Hepatocyte (in vitro differentiated cells): ENCODE data around the gene EPHA6. TPM values are rescaled to one million over a fixed set of nuclear protein-coding genes. Genes with fewer than 3 reads are reported as not detected.
"Not testable (repeated sequence)": the region's sequence is repeated elsewhere in the genome, so short reads cannot be mapped to it uniquely, and the experiment has no call there.

Experiments used
- DNase-seq: peaks from one replicate; pipeline ENCODE4 v3.0.0-alpha.2; 2016; ENCODE audit warnings: low spot score
- H2AFZ ChIP-seq: fragments of 200-600 bp; sonication (generic); 2 replicates; pipeline ENCODE4 v1.6.0; 2016; ENCODE audit warnings: antibody characterized with exemption, mild to moderate bottlenecking
- H3K27ac ChIP-seq: fragments of 200-600 bp; sonication (generic); 2 replicates; pipeline ENCODE4 v1.5.1; 2016; ENCODE audit warnings: mild to moderate bottlenecking
- H3K27me3 ChIP-seq: fragments of 200-600 bp; sonication (generic); 2 replicates; pipeline ENCODE4 v1.6.1; 2016
- H3K36me3 ChIP-seq: fragments of 200-600 bp; sonication (generic); replicated peaks from 2 replicates; pipeline ENCODE4 v1.5.1; 2016; ENCODE audit warnings: low read depth; ENCODE audit not compliant: insufficient read depth
- H3K4me1 ChIP-seq: fragments of 200-600 bp; sonication (generic); 2 replicates; pipeline ENCODE4 v1.5.1; 2016; ENCODE audit warnings: mild to moderate bottlenecking, moderate library complexity; ENCODE audit not compliant: insufficient read depth
- H3K4me2 ChIP-seq: fragments of 200-600 bp; sonication (generic); 2 replicates; pipeline ENCODE4 v1.6.0; 2016
- H3K4me3 ChIP-seq: fragments of 200-600 bp; sonication (generic); 2 replicates; pipeline ENCODE4 v1.5.1; 2016; ENCODE audit warnings: mild to moderate bottlenecking
- H3K79me2 ChIP-seq: fragments of 200-600 bp; sonication (generic); 2 replicates; pipeline ENCODE4 v1.6.0; 2017; ENCODE audit warnings: mild to moderate bottlenecking
- H3K9me2 ChIP-seq: fragments of 200-600 bp; sonication (generic); replicated peaks from 2 replicates; pipeline ENCODE4 v1.6.0; 2017; ENCODE audit warnings: mild to moderate bottlenecking; ENCODE audit not compliant: insufficient read depth
- H3K9me3 ChIP-seq: fragments of 200-600 bp; sonication (generic); 2 replicates; pipeline ENCODE4 v1.5.1; 2016; ENCODE audit warnings: low read depth, mild to moderate bottlenecking
- H4K20me1 ChIP-seq: fragments of 200-600 bp; sonication (generic); 2 replicates; pipeline ENCODE4 v1.6.0; 2016; ENCODE audit warnings: mild to moderate bottlenecking; ENCODE audit not compliant: insufficient read depth, poor library complexity, severe bottlenecking
- EZH2 ChIP-seq: fragments of 200-600 bp; sonication (generic); IDR thresholded peaks from 2 replicates; pipeline ENCODE4 v1.6.1; 2016; ENCODE audit warnings: antibody characterized with exemption, mild to moderate bottlenecking, borderline replicate concordance
- EZH2phosphoT487 ChIP-seq: fragments of 200-600 bp; sonication (generic); IDR thresholded peaks from one replicate; pipeline ENCODE4 v1.6.1; 2018; ENCODE audit warnings: antibody characterized with exemption, mild to moderate bottlenecking, low read depth, moderate library complexity; ENCODE audit not compliant: unreplicated experiment, severe bottlenecking
- whole genome bisulfite sequencing: methylation state at CpG from one replicate; pipeline ENCODE4 v1.1.6; 2016; ENCODE audit warnings: low lambda C conversion rate; ENCODE audit errors: missing lambda C conversion rate; 5-methylcytosine and 5-hydroxymethylcytosine counted together
- polyA plus RNA-seq: library from polyadenylated mRNA; unstranded; fragments of >200 nt; fragmentation: Nextera tagmentation; extraction: Ambion mirVana; gene quantifications from 2 replicates; pipeline ENCODE4 v1.2.1, GENCODE V29; 2016
- total RNA-seq: library from RNA; depleted of rRNA; stranded (reverse); fragments of >200 nt; gene quantifications from 2 replicates; pipeline ENCODE4 v1.2.3, GENCODE V29; 2014
- TF ChIP-seq, protein P1 (sequence below): fragments of 200-600 bp; sonication (generic); IDR thresholded peaks from 2 replicates; pipeline ENCODE4 v1.5.1; 2016; ENCODE audit warnings: antibody characterized with exemption, mild to moderate bottlenecking; ENCODE audit not compliant: poor library complexity

Gene EPHA6
- total and polyA plus RNA-seq, 2 experiments from 2014 or later: 3.4 to 16.7 TPM

DNA sequence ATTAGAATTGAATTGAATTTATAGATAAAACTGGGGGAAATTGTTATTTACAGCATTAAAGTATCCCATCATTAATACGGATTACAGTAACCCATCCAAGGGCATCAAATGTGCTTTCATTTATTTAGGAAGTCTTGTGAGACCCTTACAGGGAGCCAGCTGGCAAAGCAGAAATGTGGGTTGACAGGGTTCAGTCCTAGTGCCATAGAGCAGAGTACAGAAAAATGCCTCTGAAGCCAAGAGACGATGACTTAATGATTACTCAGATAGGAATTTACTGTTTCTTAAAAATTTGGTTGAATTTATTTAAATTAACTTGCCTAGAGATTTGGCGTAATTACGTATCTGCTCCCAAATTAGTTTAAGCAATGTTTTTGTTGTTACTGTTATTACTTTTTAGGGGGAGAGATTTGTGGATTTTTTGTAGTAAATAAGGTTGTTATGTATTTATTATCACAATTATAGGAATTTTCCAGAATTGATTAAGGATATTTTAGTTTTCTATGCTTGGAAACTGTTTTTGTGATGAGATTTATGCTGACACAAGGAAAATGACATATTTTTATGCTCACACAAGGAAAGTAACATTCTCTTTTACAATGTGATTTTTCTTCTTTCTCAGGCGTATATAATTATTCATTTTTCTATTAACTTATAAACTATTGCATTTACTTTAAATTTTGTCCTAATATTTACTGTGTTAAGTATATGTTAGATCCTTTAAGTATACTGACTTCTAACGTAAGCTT lies 152.0 kb downstream of the EPHA6 start:
- Histone ChIP-seq H3K9me3 (no peaks in the 10 kb centered on the region), H3K9me2 (no peaks in the 10 kb centered on the region), H3K27me3 (no peaks in the 10 kb centered on the region), H4K20me1 (no peaks in the 10 kb centered on the region), H3K36me3 (no peaks in the 10 kb centered on the region), H2AFZ (no peak overlapping the region), H3K27ac (no peak overlapping the region), H3K4me2 (no peak overlapping the region), H3K4me1 (no peaks in the 10 kb centered on the region), H3K4me3 (no peak overlapping the region), H3K79me2 (no peaks in the 10 kb centered on the region)
- DNase-seq: no peak
- WGBS: 91% methylated on average over 6 of the region's 6 CpGs
- TF ChIP-seq, protein P1, sequence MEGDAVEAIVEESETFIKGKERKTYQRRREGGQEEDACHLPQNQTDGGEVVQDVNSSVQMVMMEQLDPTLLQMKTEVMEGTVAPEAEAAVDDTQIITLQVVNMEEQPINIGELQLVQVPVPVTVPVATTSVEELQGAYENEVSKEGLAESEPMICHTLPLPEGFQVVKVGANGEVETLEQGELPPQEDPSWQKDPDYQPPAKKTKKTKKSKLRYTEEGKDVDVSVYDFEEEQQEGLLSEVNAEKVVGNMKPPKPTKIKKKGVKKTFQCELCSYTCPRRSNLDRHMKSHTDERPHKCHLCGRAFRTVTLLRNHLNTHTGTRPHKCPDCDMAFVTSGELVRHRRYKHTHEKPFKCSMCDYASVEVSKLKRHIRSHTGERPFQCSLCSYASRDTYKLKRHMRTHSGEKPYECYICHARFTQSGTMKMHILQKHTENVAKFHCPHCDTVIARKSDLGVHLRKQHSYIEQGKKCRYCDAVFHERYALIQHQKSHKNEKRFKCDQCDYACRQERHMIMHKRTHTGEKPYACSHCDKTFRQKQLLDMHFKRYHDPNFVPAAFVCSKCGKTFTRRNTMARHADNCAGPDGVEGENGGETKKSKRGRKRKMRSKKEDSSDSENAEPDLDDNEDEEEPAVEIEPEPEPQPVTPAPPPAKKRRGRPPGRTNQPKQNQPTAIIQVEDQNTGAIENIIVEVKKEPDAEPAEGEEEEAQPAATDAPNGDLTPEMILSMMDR: no peak
- no peak for TF ChIP-seq EZH2phosphoT487

DNA sequence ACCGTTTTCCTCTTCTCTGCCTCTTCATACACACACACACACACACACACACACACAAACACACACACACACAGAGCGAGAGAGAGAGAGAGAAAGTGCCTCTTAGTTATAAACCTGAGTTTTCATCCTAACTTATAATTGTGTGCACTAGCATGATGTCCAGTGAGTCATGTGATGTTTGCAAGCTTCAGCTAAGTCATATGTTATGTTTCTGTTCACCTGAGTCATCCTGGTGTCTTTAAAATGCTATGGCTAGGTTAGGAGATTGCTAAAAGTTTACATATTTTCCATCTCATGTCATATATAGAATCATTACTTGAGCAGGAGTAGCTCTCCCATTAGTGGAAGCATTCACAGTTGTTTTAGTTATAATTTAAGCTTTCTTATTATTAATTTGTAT lies 155.8 kb downstream of the EPHA6 start:
- H3K36me3 ChIP-seq: no peaks in the 10 kb centered on the region
- no peak overlapping the region for H3K4me3 ChIP-seq
- H4K20me1 ChIP-seq: no peaks in the 10 kb centered on the region
- H3K27ac ChIP-seq: no peak overlapping the region
- H3K79me2 ChIP-seq: no peaks in the 10 kb centered on the region
- no peaks in the 10 kb centered on the region for H3K9me3 ChIP-seq
- H3K4me2 ChIP-seq: no peak overlapping the region
- DNase-seq: peak; percentile 14
- no peaks in the 10 kb centered on the region for H3K9me2 ChIP-seq
- no peak overlapping the region for H2AFZ ChIP-seq
- TF ChIP-seq, protein P1: no peak
- TF ChIP-seq EZH2phosphoT487 (no peak), EZH2 (no peak)
- no peaks in the 10 kb centered on the region for H3K27me3 ChIP-seq
- no peaks in the 10 kb centered on the region for H3K4me1 ChIP-seq
- WGBS: 74% methylated on average over 2 of the region's 2 CpGs

DNA sequence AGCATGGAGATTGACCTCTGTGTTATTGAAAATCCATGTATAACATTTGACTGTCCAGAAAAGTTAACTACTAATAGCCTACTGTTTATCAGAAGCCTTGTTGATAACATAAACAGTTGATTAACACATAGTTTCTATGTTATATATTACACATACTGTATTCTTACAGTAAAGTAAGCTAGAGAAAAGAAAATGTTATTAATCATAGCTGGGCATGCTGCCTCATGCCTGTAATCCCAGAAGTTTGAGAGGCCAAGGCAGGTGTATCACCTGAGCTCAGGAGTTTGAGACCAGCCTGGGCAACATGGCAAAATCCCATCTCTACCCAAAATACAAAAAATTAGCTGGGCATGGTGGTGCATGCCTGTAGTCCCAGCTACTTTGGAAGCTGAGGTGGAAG lies 163.3 kb downstream of the EPHA6 start:
- H4K20me1 ChIP-seq: no peaks in the 10 kb centered on the region
- H3K4me2 ChIP-seq: no peak overlapping the region
- H3K9me3 ChIP-seq: no peaks in the 10 kb centered on the region
- no peaks in the 10 kb centered on the region for H3K79me2 ChIP-seq
- TF ChIP-seq, protein P1: no peak
- no peak for TF ChIP-seq EZH2
- no peak for TF ChIP-seq EZH2phosphoT487
- H3K4me3 ChIP-seq: no peak overlapping the region
- H3K9me2 ChIP-seq: no peaks in the 10 kb centered on the region
- H3K4me1 ChIP-seq: no peaks in the 10 kb centered on the region
- no peaks in the 10 kb centered on the region for H3K27me3 ChIP-seq
- no peaks in the 10 kb centered on the region for H3K36me3 ChIP-seq
- DNase-seq: no peak
- H3K27ac ChIP-seq: no peak overlapping the region
- no peak overlapping the region for H2AFZ ChIP-seq

DNA sequence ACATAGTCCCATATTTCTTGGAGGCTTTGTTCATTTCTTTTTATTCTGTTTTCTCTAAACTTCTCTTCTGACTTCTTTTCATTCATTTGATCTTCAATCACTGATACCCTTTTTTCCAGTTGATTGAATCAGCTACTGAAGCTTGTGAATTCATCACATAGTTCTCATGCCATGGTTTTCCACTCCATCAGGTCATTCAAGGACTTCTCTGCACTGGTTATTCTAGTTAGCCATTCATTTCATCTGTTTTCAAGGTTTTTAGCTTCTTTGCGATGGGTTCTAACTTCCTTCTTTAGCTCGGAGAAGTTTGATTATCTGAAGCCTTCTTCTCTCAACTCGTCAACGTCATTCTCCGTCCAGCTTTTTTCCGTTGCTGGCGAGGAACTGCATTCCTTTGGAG lies 169.3 kb downstream of the EPHA6 start:
- WGBS: 99% methylated on average over 7 of the region's 7 CpGs
- H3K27me3 ChIP-seq: not testable (repeated sequence)

More for the DNA sequence above, 169.3 kb downstream of the EPHA6 start:
- H3K27ac ChIP-seq, H3K9me2 ChIP-seq, H2AFZ ChIP-seq, H3K4me2 ChIP-seq, H4K20me1 ChIP-seq, H3K4me1 ChIP-seq, DNase-seq, H3K4me3 ChIP-seq, H3K79me2 ChIP-seq, H3K9me3 ChIP-seq, H3K36me3 ChIP-seq: not testable (repeated sequence)
